A549 treated with dexamethasone at 1 μM for 4 hours (cell line): ENCODE results near the gene LAMA1. TPM values are rescaled to one million over a fixed set of nuclear protein-coding genes. Genes with fewer than 3 reads are reported as not detected.

Source experiments
- total RNA-seq: library from RNA; stranded (reverse); fragments of 200-300 nt; extraction: Qiagen RNA extraction; gene quantifications from 5 replicates; pipeline ENCODE4 v1.2.3, GENCODE V29; 2022

Gene LAMA1, protein sequence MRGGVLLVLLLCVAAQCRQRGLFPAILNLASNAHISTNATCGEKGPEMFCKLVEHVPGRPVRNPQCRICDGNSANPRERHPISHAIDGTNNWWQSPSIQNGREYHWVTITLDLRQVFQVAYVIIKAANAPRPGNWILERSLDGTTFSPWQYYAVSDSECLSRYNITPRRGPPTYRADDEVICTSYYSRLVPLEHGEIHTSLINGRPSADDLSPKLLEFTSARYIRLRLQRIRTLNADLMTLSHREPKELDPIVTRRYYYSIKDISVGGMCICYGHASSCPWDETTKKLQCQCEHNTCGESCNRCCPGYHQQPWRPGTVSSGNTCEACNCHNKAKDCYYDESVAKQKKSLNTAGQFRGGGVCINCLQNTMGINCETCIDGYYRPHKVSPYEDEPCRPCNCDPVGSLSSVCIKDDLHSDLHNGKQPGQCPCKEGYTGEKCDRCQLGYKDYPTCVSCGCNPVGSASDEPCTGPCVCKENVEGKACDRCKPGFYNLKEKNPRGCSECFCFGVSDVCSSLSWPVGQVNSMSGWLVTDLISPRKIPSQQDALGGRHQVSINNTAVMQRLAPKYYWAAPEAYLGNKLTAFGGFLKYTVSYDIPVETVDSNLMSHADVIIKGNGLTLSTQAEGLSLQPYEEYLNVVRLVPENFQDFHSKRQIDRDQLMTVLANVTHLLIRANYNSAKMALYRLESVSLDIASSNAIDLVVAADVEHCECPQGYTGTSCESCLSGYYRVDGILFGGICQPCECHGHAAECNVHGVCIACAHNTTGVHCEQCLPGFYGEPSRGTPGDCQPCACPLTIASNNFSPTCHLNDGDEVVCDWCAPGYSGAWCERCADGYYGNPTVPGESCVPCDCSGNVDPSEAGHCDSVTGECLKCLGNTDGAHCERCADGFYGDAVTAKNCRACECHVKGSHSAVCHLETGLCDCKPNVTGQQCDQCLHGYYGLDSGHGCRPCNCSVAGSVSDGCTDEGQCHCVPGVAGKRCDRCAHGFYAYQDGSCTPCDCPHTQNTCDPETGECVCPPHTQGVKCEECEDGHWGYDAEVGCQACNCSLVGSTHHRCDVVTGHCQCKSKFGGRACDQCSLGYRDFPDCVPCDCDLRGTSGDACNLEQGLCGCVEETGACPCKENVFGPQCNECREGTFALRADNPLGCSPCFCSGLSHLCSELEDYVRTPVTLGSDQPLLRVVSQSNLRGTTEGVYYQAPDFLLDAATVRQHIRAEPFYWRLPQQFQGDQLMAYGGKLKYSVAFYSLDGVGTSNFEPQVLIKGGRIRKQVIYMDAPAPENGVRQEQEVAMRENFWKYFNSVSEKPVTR (N-terminal part only)
- total RNA-seq = 0.01 to 0.21 TPM (median 0.09 TPM) in 5 replicates

DNA sequence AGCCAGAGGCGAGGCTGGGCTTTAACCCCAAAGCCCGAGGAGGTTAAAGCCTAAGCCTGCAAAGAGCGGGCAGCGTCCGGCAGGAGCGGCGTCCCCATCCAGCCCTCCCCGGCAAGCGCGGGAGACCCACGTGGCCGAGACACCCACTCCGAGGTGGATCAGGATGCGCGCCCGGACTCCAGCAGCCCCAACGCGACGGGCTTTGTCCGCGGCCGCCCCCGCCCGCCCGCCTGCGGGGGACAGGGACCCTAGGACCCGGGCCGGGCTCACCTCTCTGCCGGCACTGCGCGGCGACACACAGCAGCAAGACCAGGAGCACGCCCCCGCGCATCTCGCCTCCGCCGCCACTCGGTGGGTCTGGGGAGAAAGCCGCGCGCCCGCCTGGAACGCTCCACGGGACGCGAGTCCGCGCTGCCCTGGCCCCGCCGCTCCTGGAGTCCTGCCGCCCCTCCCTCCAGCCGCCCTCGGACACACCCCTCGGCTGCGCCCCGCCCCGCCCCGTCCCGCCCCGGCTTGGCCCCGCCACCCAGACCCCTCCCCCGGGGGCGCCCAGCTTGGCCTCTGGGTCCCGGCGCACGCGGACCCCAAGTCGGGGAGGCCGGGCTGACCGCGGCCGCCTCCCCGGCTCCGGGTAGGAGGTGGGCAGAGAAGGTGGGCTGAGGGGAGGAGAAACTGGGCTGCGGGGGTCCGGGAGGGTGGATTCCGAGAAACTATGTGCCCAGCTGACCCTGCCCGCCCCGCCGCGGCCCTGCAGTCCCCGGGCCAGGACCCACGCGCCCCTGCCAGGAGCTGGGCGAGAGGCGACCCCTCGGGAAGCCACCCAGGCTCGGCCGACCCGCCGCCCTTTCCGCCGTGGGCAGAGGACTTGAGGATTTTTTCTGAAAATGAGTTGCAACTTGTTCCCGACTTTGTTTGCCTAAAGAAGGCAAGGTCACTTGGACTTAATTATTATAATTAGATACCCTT, at the start of gene LAMA1:
Gene LAMA1, minus strand, starts transcription at position 408 of the 966 bp plus-strand sequence. Its CDS starts 77 bp downstream, at position 331.

Other genes starting within 250 kb of the LAMA1 start
- not detected in 5 replicates for gene LRRC30, start 113.3 kb upstream of the LAMA1 start, total RNA-seq